H7 (cell line): ENCODE data around the gene ADK. TPM values are rescaled to one million over a fixed set of nuclear protein-coding genes. Genes with fewer than 3 reads are reported as not detected.

Experiments used
- DNase-seq: peaks from one replicate; pipeline ENCODE4 v3.0.0; 2012
- H3K27me3 ChIP-seq: 2 replicates; pipeline ENCODE4 v1.6.0; 2011; ENCODE audit warnings: mild to moderate bottlenecking, low read length; ENCODE audit not compliant: control insufficient read depth, insufficient read depth
- H3K36me3 ChIP-seq: replicated peaks from 2 replicates; pipeline ENCODE4 v1.5.1; 2011; ENCODE audit warnings: low read length; ENCODE audit not compliant: control insufficient read depth, insufficient read depth
- H3K4me3 ChIP-seq: 2 replicates; pipeline ENCODE4 v1.5.1; 2011; ENCODE audit warnings: low read depth, mild to moderate bottlenecking, control low read depth, low read length, moderate library complexity; ENCODE audit not compliant: insufficient read depth
- total RNA-seq: library from RNA; depleted of rRNA; stranded (reverse); fragments of >200 nt; shearing (Covaris generic); gene quantifications from 2 replicates; pipeline ENCODE4 v1.2.3, GENCODE V29; 2014; rRNA removed

The ADK gene
- total RNA-seq, 1 experiment from 2014 or later = 20.1 TPM

DNA sequence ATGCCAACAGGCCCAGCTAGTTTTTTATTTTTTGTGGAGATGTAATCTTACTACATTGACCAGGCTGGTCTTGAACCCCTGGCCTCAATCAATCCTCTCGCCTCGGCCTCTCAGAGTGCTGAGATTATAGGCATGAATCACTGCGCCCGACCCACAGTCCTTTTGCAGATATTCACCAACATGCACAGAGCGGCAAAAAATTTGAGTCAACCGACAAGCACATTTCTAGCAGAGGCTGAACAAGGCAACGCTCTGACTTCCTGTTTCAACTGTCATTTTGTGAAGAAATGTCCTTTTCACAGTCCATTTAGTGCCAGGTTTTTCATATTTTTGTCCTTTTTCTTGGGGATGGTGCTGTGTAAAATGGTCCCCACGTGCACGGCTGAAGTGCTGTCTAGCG is 604.3 kb downstream of the ADK start:
- H3K4me3 ChIP-seq = no peak overlapping the region
- no peaks in the 10 kb centered on the region for H3K27me3 ChIP-seq
- no peak for DNase-seq
- no peaks in the 10 kb centered on the region for H3K36me3 ChIP-seq

Other genes starting within 250 kb of the ADK start
- 25.4 and 29.5 TPM in 2 replicates for gene PLAU, start 240.1 kb upstream of the ADK start, total RNA-seq
- 194 and 200 TPM in 2 replicates for gene VCL, start 153.1 kb upstream of the ADK start, total RNA-seq
- 27.8 and 32.7 TPM in 2 replicates for gene AP3M1, start 393 bp upstream of the ADK start, total RNA-seq